ENCODE data around the gene EFCAB8. TPM values are rescaled to one million over a fixed set of nuclear protein-coding genes. Genes with fewer than 3 reads are reported as not detected.
"Not testable (repeated sequence)": the region's sequence is repeated elsewhere in the genome, so short reads cannot be mapped to it uniquely, and the experiment has no call there.

EFCAB8 gene
- total RNA-seq, 1 experiment from 2014 or later = 1.8 TPM

- H3K4me1 Mint-ChIP-seq (ENCODE audit: low read depth, unreplicated experiment) = no peaks in the 10 kb centered on the region
- TF ChIP-seq, protein P1, sequence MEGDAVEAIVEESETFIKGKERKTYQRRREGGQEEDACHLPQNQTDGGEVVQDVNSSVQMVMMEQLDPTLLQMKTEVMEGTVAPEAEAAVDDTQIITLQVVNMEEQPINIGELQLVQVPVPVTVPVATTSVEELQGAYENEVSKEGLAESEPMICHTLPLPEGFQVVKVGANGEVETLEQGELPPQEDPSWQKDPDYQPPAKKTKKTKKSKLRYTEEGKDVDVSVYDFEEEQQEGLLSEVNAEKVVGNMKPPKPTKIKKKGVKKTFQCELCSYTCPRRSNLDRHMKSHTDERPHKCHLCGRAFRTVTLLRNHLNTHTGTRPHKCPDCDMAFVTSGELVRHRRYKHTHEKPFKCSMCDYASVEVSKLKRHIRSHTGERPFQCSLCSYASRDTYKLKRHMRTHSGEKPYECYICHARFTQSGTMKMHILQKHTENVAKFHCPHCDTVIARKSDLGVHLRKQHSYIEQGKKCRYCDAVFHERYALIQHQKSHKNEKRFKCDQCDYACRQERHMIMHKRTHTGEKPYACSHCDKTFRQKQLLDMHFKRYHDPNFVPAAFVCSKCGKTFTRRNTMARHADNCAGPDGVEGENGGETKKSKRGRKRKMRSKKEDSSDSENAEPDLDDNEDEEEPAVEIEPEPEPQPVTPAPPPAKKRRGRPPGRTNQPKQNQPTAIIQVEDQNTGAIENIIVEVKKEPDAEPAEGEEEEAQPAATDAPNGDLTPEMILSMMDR (IDR thresholded peaks at IDR 0.05; ENCODE audit: insufficient read depth in 1 of 2, low read depth in 1 of 2, low read length in 1 of 2, severe bottlenecking in 1 of 2, unreplicated experiment in 1 of 2) = no peak
- POLR2A ChIA-PET = no interaction called here
- H3K36me3 Mint-ChIP-seq (ENCODE audit: insufficient read depth, unreplicated experiment) = no peaks in the 10 kb centered on the region
- H3K4me1 ChIP-seq = no peaks in the 10 kb centered on the region
- no TSS peak for BruUV-seq (replicated peaks)
- no peak overlapping the region for H3K4me3 Mint-ChIP-seq (ENCODE audit: unreplicated experiment)
- no peaks in the 10 kb centered on the region for H3K36me3 ChIP-seq (ENCODE audit: control insufficient read depth, insufficient read depth, low read length)
- DNase-seq = no peak
- H3K9me3 ChIP-seq = no peaks in the 10 kb centered on the region
- CTCF ChIA-PET = no interaction called here
- no peak overlapping the region for H3K27ac Mint-ChIP-seq (ENCODE audit: unreplicated experiment)
- H3K9me3 Mint-ChIP-seq (ENCODE audit: unreplicated experiment) = no peaks in the 10 kb centered on the region
- H3K4me3 ChIP-seq (ENCODE audit: low read depth, low read length) = no peak overlapping the region
- no peaks in the 10 kb centered on the region for H3K27me3 ChIP-seq (replicated peaks; ENCODE audit: control insufficient read depth, insufficient read depth, low read length)
- intact Hi-C loops (cut with micrococcal nuclease; ENCODE audit: unreplicated experiment) = no loop called here
- no peaks in the 10 kb centered on the region for H3K27me3 Mint-ChIP-seq (ENCODE audit: insufficient read depth, unreplicated experiment)
Observed at GRCh38 chr20:32898729-32899128, 40.0 kb downstream of the EFCAB8 start.

DNA sequence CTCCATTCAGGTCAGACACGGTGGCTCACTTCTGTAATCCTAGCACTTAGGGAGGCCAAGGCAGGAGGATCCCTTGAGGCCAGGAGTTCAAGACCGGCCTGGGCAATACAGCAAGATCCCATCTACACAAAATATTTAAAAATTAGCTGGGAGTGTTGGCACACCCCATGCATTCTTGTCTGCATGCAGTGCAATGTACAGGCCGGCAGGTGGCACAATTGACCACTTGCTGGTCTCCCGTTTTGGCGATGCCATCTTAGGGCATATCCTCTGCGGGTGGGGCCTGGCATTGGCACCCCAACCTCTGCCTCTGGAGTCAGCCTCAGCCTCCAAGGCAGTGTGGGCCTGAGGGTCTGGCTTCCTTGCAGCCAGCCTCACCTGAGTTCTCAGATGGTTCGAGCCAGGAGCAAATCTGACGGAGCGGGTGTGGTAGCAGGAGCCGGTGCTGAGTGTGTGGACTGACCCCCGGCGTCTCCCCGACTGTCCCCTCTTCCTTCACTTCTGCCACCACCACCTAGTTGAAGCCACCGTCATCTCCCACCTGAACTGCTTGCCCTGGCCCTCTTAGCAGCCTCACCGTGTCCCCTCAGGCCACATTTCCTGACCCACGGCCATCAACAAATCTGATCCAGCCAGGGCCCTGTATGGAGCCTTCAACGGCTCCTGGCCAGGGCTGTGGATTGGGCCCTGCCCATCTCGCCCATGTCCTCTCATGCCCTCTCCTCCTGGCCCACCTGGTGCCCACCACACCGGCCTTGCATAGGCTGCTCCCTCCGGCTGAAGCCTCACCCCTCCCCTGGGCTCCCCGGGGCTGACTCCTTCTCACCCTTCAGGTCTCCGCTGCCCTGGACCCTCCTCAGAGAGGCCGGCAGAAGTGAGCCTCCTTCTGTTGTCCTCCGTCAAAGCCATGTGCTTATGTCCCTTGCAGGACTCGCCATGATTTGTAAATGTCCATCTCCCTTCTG, 44.0 kb downstream of the EFCAB8 start:
- no peaks in the 10 kb centered on the region for H3K9me3 Mint-ChIP-seq (ENCODE audit: unreplicated experiment)
- DNase-seq = peak; percentile 76 to 80
- TF ChIP-seq, protein P1 (IDR thresholded peaks at IDR 0.05; ENCODE audit: insufficient read depth in 1 of 2, low read depth in 1 of 2, low read length in 1 of 2, severe bottlenecking in 1 of 2, unreplicated experiment in 1 of 2) = peak; percentile 99 to 100
- ChIA-PET CTCF (interaction anchor here (0.6 to 2.5 kb wide), 12 partner anchors 20 to 310 kb away, joined by 3 to 22 read pairs (median 5); no protein-coding TSS in a partner anchor), POLR2A (no interaction called here)
- Histone ChIP-seq H3K27me3 (replicated peaks; ENCODE audit: control insufficient read depth, insufficient read depth, low read length) (no peaks in the 10 kb centered on the region), H3K4me1 (no peaks in the 10 kb centered on the region), H3K9me3 (no peaks in the 10 kb centered on the region), H3K4me3 (ENCODE audit: low read depth, low read length) (no peak overlapping the region), H3K36me3 (ENCODE audit: control insufficient read depth, insufficient read depth, low read length) (no peaks in the 10 kb centered on the region)
- H3K27me3 Mint-ChIP-seq (ENCODE audit: insufficient read depth, unreplicated experiment) = no peaks in the 10 kb centered on the region
- intact Hi-C loops (cut with micrococcal nuclease; ENCODE audit: unreplicated experiment) = loop anchor here (1.0 to 10.0 kb wide), 5 partner anchors 43 to 395 kb away; partner anchors contain the start of genes BPIFB2 and SUN5
- no peaks in the 10 kb centered on the region for H3K36me3 Mint-ChIP-seq (ENCODE audit: insufficient read depth, unreplicated experiment)
- H3K27ac Mint-ChIP-seq (ENCODE audit: unreplicated experiment) = no peak overlapping the region
- H3K4me1 Mint-ChIP-seq (ENCODE audit: low read depth, unreplicated experiment) = no peaks in the 10 kb centered on the region
- no peak overlapping the region for H3K4me3 Mint-ChIP-seq (ENCODE audit: unreplicated experiment)
- no TSS peak for BruUV-seq (replicated peaks)

DNA sequence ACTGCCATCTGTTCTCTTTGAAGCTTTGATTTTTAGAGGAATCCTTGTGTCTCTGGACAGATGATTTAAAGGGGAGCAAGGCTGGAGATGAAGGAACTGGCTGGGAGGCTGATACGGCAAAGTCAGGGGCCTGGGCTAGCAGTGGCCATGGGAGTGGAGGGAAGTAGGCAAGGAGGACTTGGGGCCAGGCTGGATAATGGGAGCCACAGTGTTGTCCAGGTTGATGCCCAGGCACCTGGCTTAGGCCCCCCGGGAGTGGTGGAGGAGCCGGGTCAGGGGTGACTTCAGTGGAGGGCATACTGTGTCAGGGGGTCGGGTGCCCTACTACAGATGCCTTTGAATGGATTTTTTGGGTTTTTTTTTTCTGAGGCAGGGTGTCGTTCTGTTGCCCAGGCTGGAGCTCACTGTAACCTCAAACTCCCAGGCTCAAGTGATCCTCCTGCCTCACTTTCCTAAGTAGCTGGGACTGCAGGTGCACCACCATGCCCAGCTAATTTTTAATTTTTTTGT, 45.0 kb downstream of the EFCAB8 start:
- no peaks in the 10 kb centered on the region for H3K36me3 ChIP-seq (ENCODE audit: control insufficient read depth, insufficient read depth, low read length)
- no peaks in the 10 kb centered on the region for H3K9me3 Mint-ChIP-seq (ENCODE audit: unreplicated experiment)
- no peak for DNase-seq
- no peaks in the 10 kb centered on the region for H3K4me1 Mint-ChIP-seq (ENCODE audit: low read depth, unreplicated experiment)
- no peak overlapping the region for H3K4me3 ChIP-seq (ENCODE audit: low read depth, low read length)
- TF ChIP-seq, protein P1 (IDR thresholded peaks at IDR 0.05; ENCODE audit: insufficient read depth in 1 of 2, low read depth in 1 of 2, low read length in 1 of 2, severe bottlenecking in 1 of 2, unreplicated experiment in 1 of 2) = no peak
- H3K27me3 Mint-ChIP-seq (ENCODE audit: insufficient read depth, unreplicated experiment) = no peaks in the 10 kb centered on the region
- CTCF ChIA-PET = interaction anchor here (1.1 to 2.1 kb wide), 4 partner anchors 18 to 192 kb away, joined by 4 to 13 read pairs (median 6); no protein-coding TSS in a partner anchor
- no TSS peak for BruUV-seq (replicated peaks)
- intact Hi-C loops (cut with micrococcal nuclease; ENCODE audit: unreplicated experiment) = loop anchor here (5.0 to 10.0 kb wide), 2 partner anchors 101 to 394 kb away; partner anchors contain the start of genes BPIFB2 and SUN5
- POLR2A ChIA-PET = no interaction called here
- no peaks in the 10 kb centered on the region for H3K4me1 ChIP-seq
- H3K27ac Mint-ChIP-seq (ENCODE audit: unreplicated experiment) = no peak overlapping the region
- H3K36me3 Mint-ChIP-seq (ENCODE audit: insufficient read depth, unreplicated experiment) = no peaks in the 10 kb centered on the region
- no peaks in the 10 kb centered on the region for H3K9me3 ChIP-seq
- no peak overlapping the region for H3K4me3 Mint-ChIP-seq (ENCODE audit: unreplicated experiment)
- no peaks in the 10 kb centered on the region for H3K27me3 ChIP-seq (replicated peaks; ENCODE audit: control insufficient read depth, insufficient read depth, low read length)

- POLR2A ChIA-PET; H3K4me3 Mint-ChIP-seq (ENCODE audit: unreplicated experiment); H3K27me3 ChIP-seq (replicated peaks; ENCODE audit: control insufficient read depth, insufficient read depth, low read length); H3K4me1 ChIP-seq; H3K9me3 Mint-ChIP-seq (ENCODE audit: unreplicated experiment); H3K4me3 ChIP-seq (ENCODE audit: low read depth, low read length); H3K27ac Mint-ChIP-seq (ENCODE audit: unreplicated experiment); BruUV-seq (replicated peaks); DNase-seq; H3K9me3 ChIP-seq; H3K36me3 Mint-ChIP-seq (ENCODE audit: insufficient read depth, unreplicated experiment); H3K4me1 Mint-ChIP-seq (ENCODE audit: low read depth, unreplicated experiment); H3K27me3 Mint-ChIP-seq (ENCODE audit: insufficient read depth, unreplicated experiment); H3K36me3 ChIP-seq (ENCODE audit: control insufficient read depth, insufficient read depth, low read length): not testable (repeated sequence)
- intact Hi-C loops (cut with micrococcal nuclease; ENCODE audit: unreplicated experiment) = loop anchor here (5.0 to 10.0 kb wide), 2 partner anchors 100 to 393 kb away; partner anchors contain the start of genes BPIFB2 and SUN5
- CTCF ChIA-PET = interaction anchor here (0.7 to 2.1 kb wide), 7 partner anchors 8 to 383 kb away, joined by 3 to 13 read pairs (median 5); no protein-coding TSS in a partner anchor
Observed at GRCh38 chr20:32904678-32905077, 46.0 kb downstream of the EFCAB8 start.

Measured in Caco-2 (cell line).